Breast epithelium (tissue), 3 donors: ENCODE measurements around the gene GET4.

Source experiments
- POLR2A ChIP-seq: fragments of 450-650 bp; IDR thresholded peaks from one replicate; pipeline ENCODE4 v1.6.1; 2016; ENCODE audit warnings: antibody characterized with exemption, mild to moderate bottlenecking, moderate library complexity
- TF ChIP-seq, protein P1 (sequence below), 3 donors: fragments of 450-650 bp; IDR thresholded peaks; one replicate each; pipeline ENCODE4 v1.5.1; 2016 to 2017; ENCODE audit warnings: antibody characterized with exemption in 3 of 3, mild to moderate bottlenecking in 3 of 3, moderate library complexity in 3 of 3

DNA sequence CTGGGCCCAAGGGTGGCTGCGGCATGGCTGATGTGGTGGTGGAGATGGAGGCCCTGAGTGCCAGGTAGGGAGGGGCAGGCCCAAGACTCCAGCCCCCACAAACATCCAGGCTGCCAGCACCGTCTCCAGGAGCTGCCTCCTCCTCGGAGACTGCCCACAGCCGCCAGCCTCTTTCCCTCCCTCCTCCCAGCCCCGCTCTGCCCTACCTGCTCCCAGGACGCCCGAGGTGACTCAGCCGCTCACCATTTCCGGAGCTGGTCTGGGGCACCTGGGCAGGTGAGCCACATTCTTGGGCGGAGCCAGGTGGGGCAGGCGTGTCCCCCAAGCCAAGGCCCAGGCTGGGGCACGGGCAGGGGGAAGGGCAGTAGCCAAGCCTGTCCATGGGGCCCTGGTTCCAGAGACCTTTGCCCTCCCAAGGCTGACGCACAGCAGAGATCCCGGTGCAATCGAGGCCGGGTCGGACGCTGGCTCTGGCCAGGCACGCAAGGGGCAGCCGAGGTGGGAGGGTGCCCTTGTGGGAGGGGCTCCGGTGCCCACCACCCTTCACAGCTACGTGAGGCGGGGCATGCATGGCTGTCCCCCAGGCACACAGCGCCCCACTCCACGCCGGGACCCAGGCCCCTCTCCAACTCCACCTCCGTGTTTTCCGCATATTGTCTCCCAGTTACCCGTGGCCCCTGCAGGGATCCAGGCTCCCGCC lies 69.4 kb downstream of the GET4 start:
- TF ChIP-seq, protein P1, sequence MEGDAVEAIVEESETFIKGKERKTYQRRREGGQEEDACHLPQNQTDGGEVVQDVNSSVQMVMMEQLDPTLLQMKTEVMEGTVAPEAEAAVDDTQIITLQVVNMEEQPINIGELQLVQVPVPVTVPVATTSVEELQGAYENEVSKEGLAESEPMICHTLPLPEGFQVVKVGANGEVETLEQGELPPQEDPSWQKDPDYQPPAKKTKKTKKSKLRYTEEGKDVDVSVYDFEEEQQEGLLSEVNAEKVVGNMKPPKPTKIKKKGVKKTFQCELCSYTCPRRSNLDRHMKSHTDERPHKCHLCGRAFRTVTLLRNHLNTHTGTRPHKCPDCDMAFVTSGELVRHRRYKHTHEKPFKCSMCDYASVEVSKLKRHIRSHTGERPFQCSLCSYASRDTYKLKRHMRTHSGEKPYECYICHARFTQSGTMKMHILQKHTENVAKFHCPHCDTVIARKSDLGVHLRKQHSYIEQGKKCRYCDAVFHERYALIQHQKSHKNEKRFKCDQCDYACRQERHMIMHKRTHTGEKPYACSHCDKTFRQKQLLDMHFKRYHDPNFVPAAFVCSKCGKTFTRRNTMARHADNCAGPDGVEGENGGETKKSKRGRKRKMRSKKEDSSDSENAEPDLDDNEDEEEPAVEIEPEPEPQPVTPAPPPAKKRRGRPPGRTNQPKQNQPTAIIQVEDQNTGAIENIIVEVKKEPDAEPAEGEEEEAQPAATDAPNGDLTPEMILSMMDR (IDR thresholded peaks at IDR 0.05) = no peak
- TF ChIP-seq POLR2A = no peak
